HG03095 (cell line): ENCODE measurements around the gene CC2D1A.

ENCODE experiments used
- ATAC-seq: cut with Tn5 transposase; IDR thresholded peaks from one replicate; pipeline ENCODE4 v1.9.1; 2021; ENCODE audit warnings: moderate library complexity; ENCODE audit not compliant: unreplicated experiment

CC2D1A gene

DNA sequence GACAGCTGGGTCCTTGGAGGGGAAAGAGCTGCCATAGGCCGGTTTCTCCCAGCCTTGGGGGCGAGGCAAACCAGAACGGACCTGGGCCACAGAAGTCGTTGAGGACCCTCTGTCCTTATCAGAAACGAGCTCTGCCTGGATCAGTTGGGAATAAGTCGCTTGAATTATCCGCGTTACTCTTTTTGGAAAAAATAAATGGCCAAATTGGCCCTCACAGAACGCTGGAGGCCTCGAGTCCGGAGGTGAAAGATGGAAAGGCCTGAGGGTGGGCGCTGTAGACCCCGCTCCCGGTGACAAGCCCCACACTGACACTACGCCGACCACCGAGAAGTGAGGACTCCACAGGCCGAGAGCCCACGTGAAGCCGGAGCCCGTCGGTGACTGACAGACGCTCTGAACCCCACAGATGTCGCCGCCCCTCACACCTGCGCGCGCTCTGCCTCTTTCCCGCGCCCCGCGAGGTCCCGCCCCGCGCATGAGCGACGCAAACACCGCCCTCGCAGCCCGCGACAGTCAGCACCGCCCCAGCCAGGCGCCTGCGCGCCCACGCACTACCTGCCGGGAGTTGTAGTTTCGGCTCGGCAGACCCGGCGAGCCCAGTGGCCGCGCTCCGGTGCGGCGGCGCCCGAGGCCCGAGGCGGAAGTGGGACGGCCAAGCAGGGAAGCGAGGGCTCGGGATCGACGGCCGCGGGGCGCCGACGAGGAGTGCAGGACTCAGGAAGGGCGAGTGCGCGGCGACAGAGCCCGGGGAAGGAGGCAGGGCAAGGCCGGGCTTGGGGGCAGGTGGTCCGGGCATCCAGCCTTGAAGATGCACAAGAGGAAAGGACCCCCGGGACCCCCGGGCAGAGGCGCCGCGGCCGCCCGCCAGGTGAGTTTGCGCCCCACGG is at the start of gene CC2D1A, which contains the start of gene BRME1:
Gene CC2D1A (plus strand): TSS at position 568 of the 887 bp plus-strand sequence. CDS start 241 bp downstream, at position 809.
Gene BRME1 (minus strand): TSS at position 484 of the 887 bp plus-strand sequence. CDS start 1,225 bp downstream, outside the sequence.
- peak; percentile 83 for ATAC-seq

DNA sequence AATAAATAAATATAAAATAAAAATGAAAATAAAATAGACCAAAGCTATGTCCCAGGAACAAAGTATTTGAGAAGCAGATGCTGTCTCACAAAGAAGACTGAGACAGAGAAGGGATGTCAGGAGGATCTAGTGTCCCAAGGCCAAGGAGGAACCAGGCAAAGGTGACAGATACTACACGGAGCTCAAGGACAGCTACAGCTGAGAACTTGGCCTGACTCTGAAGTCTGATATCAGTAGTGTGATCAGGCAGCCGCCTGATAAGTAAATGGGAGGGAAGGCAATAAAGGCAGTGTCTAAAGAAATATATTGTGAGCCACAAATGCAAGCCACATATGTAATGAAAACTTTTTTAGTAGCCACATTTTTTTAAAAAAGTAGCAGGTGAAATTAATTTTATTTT is 49.5 kb upstream of the CC2D1A start:
- ATAC-seq: no peak

DNA sequence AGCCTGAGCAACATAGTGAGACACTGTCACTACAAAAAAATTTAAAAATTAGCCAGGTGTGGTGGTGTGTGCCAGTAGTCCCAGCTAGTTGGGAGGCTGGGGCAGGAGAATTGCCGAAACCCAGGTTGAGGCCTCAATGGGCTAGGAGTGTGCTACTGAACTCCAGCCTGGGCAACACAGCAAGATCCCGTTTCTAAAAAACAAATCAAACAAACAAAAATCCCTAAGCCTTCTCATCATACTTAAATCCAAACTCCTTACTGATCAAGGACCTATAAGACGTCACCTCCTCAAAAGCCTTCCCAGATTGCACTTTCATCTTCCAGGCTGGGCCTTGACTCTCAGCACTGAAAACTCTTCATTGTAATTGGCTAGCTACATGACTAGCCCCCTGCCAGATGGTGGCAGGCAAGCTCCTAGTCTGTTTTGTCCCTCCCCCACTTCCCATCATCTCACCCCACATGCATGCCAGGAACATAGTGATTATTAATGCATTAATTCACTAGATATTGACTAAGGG is 46.6 kb upstream of the CC2D1A start:
- no peak for ATAC-seq

DNA sequence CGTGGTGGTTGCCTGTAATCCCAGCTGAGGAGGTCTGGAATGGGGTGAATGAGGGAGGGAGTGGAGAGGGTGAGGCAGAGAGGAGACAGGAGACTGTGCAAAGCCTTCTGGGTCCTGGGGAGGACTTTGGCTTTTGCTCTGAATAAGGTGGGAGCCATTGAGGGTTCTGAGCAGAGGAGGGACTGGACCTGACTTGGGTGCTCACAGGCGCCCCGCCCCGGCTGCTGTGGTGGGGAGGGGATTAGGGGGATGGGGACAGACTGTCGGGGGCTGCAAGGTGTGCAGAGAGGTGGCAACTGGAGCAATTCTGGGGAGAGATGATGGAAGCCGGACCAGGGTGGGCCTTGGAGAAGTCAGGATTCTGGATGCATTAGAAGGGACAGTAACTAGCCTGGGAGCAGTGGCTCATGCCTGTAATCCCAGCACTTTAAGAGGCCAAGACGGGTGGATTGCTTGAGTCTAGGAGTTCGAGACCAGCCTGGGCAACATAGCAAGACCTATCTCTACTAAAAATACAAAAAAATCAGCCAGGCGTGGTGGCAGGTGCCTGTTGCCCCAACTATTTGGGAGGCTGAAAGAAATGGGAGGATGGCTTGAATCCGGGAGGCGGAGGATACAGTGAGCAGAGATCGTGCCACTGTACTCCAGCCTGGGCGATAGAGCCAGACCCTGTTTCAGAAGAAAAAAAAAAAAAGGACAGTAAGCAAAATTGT is 45.2 kb upstream of the CC2D1A start:
- no peak for ATAC-seq

DNA sequence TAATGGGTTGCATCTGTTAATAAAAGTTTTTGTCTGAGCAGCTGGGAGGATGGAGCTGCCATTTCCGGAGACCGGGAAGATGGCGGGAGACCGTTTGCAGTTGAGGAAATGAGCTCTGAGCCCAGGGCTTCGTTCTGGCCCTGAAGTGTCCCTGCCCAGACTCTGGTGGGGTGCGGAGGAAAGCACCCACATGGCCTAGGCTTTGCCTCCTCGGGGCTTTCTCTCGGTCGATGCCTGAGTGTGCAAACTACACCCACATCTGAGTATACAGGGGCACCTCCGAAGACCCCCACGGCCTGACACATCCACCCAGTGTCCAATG is 44.6 kb upstream of the CC2D1A start:
- peak; percentile 16 for ATAC-seq

DNA sequence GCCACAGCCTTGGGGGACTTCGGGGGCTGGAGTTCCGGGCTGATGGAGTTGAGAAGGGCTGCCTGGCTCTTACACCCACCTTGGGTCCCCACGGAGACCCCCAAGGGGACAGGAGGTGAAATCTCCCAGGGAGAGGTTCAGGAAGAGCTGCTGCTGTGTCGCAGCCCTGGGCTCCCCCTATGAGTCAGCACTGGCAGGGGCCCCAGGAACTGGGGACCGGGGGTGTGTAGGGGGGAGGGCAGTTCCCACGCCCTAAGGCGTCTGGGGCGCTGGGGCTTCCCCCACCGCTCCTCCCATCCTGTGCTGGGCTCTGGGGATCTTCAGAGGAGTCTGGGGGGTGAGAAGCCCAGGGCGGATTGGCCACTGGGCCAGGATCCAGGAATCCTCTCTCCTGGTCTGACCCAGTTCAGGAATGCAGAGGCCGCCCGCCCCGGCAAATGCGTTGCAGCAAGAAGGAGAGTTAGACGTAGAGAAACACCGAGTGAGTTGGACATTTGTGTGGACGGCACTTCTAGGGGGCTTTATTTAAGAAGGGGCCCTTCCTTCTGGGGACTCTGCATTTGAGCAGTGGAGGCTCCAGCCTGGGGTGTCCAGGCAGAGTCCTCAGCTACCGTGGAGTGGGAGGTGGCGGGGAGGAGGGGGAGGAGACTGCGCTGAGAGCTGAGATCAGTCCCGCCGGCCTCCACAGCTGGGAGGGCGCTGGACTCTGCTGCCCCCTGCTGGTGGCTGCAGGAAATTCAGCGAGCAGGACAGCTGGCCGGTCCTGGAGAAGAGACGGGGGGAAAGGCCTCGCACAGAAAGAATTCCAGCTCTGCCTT is 44.1 kb upstream of the CC2D1A start:
- ATAC-seq: peak; percentile 65

DNA sequence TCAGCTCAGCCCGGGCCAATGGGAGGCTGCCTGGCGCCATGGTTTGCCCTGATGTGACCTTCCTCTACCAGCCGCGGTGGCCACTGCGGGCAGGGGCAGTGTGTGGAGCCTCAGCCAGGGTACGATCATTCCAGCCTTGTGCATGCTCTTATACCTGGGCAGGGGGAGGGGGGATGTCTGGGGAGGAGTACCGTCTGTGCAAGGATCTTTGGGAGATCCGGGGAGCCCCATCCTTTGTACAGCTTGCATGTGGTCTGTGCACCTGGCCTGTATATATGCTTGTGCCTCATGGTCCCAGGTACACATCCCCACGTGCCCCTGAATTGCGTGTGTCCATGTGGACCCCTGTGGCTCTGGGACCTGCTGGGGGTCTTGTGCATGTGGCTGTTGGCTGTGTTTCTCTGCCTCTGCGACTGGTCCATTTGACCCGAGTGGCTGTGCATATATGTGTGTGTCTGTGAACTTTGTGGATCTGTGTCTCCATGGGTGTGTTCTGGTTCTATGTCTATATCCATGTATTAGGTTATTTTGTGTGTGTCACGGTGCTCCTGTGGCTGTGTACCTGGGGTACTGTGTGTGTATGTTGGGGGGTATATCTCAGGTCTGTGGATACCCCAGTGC is 41.8 kb upstream of the CC2D1A start:
- no peak for ATAC-seq

DNA sequence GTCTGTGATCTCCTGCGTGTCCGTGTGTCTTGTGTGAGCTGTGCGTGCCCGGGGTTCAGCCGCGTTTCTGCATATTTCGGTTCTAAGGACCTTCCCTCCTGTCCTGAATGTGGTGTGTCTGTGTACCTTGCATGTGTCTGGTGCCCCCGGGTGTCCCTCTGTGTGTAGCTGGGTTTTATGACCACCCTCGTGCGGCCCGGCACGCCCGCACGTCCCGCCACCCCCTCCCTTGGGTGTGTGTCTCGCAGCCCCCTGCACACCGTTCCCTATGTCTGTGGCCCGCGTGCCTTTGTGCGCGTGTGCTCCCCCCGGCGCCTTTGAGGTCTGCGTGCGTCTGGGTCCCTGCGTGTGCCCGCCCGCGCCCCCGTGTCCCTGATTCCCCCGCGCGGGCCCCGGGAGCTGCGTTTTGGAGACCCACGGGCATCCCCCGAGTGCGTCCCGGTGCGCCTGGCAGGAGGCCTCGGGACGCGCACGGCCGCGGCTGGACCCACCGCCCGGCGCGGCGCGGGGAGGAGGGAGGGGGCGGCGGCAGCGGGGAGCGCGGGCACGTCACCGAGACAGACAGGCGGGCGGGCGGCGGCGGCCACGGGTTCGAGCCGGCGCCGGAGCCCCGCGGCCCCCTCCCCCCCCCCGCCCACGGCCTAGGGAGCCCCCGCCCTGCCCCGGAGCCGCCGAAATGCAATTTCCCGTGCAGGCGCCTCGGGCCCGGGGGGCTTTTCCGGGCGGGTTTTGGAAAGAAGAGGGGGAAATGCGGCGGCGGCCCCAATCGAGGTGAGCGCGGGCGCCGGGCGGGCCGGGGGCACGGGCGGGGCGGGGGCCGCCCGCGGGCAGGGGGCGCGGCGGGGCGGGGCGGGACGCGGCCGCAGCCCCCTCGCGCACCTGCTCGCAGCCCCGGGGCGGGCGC is 41.1 kb upstream of the CC2D1A start:
- no peak for ATAC-seq

DNA sequence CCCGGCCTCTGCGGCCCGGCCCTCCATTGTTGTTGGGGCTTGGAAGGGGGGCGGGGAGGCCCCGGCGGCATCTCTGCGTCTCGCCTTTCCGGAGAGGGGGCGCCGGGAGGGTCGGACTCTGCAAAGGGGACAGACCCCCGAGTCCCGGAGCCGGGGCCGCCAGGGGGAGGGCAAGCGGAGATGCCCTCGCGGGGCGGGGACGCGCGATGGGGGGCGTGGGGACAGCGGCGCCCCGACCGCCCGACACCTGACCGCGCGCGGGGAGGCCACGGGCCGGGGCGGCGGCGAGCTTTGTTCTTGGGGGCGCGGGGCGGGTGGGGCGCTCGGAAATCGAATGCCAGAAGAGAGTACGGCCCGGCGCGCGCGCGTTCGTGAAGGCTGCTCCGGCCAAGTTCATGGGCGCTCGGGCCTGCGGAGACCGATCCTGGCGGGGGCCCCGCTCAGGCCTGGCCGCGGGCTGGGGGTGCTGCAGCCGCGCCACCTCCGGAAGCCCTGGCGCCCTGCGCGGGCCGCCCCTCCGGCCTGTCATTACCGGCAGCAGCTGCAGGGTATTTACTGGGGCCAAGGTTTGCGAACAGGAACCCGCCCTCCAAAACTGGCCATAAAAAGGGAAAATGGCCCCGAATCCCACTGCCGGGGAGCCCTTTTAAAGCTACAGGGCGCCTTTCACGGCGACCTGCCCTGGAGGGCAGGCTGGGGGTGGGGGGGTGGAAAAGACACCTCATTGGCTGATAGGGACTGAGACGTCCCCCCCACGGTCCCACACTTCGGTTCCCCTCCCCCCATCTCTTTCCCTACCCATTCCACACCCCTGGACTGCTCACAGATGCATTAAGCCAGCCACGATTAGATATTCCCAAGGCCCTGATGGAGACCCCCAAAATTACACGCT is 40.2 kb upstream of the CC2D1A start:
- no peak for ATAC-seq

DNA sequence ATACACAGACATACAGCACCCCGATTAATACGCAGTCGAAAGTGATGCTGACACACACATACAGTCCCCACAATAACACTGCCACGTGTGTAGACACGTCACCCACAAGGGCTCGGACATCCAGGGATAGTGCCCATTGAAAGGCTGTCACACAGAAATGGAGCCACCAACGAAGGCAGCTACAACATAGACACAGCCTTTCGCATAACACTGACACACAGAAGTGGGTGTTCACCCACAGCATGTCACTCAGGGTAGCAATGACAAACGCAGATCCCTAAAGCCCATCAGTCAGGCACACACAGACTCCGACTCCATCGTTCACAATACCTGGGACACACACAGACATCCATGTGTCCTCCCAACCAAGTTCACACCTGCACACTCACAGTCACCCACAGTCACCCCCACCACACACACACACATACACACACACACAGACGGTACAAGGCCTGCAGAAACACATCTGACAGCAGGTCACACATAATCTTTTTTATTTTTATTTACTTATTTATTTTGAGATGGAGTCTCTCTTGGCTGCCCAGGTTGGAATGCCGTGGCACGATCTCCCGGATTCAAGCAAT is 39.4 kb upstream of the CC2D1A start:
- no peak for ATAC-seq

DNA sequence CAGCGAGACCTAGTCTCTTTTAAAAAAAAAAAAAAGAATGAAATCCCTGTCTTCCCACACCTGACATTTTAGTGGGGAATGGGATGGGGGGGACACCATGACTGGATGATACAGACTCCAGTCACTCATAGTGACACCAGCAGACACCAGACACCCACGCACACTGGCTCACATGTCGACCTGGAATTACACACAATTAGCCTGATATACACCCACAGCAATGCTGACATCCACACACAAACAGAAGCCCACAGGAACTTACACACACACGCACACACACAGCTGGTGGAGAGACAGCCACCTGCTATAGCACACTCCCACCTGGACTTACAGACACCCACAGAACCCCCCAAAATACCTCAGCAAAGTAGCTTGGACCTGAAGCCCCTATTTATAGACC is 37.3 kb upstream of the CC2D1A start:
- no peak for ATAC-seq

DNA sequence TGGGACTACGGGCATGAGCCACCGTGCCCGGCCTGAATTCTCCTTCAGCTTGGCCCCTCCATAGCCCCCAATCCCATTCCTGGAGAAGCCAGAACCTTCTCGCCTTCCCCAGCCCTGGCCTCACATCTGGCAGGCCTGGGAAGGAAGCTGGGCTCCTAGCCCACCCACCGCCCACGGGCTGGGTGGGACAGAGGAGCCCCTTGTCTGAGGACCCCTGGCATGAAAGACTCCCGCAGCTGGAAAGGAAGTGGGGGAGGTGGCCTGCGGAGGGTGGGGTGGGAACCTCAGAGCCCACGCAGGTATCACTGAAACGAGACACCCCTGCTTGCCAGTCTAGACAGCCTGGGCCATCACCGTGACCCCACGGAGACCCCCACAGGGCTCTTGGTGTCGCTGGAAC is 36.7 kb upstream of the CC2D1A start:
- ATAC-seq: no peak

DNA sequence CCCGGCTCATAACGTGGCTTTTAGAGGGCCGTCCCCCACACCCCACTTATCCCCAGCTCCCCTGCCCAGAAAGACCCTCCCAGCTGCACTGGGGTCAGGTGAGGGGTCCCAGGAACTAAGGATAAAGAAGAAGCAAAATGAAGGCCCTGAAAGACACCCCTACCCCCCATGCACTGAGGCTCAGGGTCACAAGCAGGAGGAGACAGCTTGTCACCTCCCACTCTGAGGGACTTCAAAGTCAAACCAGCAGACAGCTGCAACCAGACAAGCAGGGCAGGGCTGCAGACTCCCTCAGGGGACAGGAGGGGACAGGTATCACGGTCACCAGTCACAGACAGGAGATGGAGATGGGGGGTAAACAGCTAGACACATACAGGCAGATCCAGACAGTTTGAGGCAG is 35.1 kb upstream of the CC2D1A start:
- ATAC-seq: no peak

DNA sequence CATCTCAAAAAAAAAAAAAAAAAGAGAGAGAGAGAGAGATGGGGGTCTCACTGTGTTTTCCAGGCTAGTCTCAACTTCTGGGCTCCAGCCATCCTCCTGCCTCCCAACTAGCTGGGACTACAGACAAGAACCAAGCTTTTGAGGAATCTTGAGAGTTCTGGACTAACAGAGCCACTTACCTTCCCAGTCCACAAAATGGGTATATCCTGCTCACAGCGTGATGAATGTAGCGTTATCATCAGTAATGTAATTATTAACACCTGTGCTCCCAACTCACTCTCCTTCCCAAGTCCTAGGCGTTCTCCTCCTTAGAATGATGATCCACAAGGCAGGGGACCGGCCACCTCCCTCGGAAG is 33.7 kb upstream of the CC2D1A start:
- no peak for ATAC-seq

DNA sequence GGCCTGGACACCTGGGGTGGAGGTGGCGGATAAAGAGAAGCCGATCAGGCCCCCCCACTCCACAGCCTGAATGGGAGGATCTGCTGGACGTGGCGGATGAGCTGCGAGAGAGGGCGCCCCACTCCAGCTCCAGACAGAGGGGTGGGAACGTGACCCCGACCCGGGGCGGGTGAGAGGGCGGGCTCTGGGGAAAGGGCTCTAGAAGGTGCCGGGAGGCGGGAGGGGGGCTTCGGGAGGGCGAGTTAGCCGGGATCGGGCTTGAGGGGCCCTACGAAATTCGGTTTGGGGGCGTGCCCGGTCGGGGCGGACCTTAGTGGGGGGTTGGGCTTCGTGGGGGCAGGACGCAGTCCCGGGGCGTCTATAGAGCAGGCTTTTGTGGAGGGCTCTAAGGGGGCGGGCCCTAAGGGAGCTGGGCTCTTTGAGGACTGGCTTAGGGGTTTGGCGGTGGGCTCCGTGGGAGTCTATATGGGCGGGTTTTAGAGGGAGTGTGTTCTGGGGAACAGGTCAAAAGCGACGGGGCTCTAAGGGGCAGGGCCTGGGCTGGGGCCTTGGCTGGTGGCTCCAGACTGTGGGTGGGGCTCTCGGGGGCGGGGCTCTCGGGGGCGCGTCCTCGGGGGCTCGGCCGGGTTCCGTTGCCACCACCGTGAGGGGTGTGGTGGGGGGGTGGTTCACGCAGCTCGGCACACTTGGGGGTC is 33.2 kb upstream of the CC2D1A start:
- no peak for ATAC-seq

DNA sequence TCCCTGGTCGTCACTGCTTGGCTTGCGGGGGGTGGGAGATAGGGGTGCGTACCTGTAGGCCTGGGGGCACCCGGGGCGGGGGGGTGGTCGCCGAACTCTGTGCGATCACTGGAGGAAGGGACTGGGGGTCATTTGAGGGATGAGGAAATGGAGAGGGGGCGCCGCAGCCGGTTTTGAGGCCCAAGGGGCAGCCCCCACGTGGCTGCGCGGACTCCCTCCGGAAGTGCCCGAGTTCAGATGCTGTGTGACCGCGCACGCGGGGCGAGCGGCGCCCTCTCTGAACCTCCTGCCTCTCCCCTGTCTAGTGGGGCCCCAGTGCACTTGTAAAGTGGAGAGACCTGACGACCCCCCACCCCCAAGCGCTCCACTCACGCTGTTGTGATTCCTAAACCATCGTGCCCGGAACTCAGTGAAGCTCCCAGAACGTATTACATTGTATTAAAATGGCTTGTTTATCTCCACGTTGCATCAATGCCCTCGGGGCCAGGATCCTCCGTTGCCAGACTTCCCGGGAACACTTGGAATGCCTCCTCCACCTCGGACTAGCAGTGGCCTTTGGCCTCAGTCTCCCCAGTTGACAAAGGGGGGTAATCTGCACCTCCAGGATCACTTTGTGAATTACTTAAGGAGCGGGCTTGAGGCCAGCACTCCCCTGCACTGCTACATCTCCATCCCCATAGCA is 32.0 kb upstream of the CC2D1A start:
- no peak for ATAC-seq

DNA sequence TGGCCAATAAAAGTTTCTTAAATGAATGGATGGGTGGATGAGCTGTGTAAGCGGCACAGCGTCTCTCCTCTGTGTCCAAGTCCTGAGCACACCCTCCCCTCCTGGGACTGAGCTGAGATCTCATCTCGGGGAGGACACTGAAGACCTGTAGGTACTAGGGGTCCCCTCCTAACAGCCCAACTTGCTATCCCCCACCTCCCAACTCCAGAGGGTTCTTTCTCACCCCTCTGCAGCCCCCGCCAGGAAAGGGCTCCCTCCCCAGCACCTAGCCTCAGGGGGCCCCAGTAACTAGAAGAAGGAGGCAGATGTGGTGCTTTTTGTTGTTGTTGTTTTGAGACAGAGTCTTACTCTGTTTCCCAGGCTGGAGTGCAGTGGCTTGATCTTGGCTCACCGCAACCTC is 30.2 kb upstream of the CC2D1A start:
- ATAC-seq: no peak
